GM18907 (cell line): ENCODE results near the gene COX14.
"Not testable (repeated sequence)": the region's sequence is repeated elsewhere in the genome, so short reads cannot be mapped to it uniquely, and the experiment has no call there.

ENCODE experiments used
- ATAC-seq: cut with Tn5 transposase; IDR thresholded peaks from one replicate; pipeline ENCODE4 v1.9.1; 2021; ENCODE audit warnings: mild to moderate bottlenecking, moderate library complexity; ENCODE audit not compliant: unreplicated experiment

Gene COX14

DNA sequence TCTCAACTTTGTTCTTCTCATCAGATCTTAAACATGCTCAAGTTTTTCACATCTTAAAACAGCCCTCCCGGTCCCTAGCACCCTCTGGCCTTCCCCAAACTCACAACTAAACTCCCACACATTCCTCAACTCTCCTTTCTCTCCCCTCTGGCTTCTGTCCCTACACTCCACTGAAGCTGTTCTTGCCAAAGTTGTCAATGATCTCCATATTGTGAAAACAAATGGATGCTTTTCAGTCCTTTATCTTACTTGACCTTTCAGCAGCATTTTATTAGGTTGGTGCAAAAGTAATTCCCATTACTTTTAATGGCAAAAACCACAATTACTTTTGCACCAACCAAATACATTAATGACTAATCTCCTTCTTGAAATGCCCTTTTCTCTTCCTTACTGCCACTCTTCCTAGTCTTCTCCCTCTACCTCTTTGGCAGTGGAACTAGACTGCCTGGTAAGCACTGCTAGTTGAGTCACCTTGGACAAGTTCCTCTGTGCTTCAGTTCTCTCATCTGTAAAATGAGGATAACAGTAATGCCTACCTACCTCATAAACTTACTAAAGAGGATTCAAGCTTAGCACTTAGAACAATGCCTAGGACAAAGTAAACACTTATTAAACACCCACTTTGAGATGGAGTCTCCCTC, 39.1 kb downstream of the COX14 start:
- ATAC-seq: no peak

DNA sequence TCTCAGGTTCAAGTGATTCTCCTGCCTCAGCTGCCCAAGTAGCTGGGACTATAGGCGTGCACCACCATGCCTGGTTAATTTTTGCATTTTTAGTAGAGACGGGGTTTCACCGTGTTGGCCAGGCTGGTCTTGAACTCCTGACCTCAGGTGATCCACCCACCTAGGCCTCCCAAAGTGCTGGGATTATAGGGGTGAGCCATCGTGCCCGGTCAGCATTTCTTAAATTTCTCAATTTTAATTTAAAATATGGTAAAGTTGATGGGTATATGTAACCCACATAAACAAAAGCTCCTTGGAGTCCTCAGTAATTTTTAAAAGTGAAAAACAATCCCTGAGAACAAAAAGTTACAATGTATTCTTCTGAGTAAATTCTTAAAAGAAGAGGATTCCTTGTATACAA, 42.9 kb downstream of the COX14 start:
- ATAC-seq: not testable (repeated sequence)

DNA sequence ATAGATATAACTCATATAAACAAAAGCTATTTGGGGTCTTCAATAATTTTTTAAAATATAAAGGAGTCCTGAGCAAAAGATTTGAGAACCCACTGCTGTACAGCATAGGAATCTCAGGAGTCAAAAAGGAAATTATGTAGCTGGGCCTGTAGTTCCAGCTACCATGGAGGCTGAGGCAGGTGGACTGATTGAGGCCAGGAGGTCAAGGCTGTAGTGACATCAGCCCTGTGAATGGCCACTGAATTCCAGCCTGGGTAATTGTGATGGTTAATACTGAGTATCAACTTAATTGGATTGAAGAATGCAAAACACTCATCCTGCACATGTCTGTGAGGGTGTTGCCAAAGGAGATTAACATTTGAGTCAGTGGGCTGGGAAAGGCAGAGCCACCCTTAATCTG, 44.6 kb downstream of the COX14 start:
- no peak for ATAC-seq

DNA sequence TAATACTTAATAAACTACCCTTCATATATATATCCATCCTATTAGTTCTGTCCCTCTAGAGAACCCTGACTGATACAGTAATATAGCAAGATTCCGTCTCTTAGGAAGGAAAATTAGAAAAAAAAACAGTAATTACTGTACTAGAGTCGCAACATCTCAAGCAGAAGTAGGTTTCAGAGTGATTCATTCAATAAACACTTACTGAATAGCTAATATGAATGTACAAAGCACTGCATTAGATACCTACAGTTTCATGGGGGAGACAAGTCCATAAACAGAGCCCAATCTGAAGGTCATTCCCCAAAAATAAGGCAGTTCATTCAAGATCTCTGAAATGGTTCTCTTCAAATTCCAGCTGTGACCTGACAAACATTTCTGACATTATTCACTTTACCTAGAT, 45.2 kb downstream of the COX14 start:
- ATAC-seq: no peak

DNA sequence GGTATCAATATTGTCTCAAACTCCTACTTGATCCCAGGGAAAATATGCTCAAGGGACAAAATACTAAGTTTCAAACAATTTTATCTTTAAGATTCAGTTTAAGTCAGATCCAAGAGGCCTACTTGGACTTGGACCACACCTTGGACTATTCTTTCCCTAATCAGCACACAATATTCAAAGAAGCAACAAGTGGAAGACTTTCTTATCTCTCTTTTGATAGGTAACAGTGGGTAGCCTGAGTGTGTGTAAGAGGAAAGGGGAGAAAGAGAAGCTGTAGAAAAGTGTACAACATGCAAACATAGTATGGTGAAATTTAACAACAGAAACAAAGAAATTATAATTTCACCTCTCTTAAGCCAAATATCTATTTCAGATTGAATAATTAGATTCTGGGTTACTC, 48.6 kb downstream of the COX14 start:
- no peak for ATAC-seq

DNA sequence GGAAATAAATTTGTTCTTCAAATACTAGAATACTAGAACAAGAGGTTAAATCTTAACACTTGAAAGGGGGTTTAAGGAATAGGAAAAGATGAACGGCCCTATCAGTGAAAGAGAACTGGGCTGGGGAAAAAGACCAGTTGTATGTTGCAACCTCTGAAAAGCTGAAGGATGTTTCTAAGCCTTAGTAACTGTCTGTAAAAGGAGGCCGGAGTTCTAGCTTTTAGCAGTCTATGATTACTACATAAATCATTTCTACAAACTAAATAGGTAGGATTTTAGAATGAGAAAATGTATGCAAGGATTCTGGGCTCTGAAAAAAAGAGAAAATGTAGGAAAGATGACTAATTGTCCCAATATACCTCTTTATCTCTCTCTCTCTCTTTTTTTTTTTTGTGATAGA, 50.2 kb downstream of the COX14 start:
- no peak for ATAC-seq

DNA sequence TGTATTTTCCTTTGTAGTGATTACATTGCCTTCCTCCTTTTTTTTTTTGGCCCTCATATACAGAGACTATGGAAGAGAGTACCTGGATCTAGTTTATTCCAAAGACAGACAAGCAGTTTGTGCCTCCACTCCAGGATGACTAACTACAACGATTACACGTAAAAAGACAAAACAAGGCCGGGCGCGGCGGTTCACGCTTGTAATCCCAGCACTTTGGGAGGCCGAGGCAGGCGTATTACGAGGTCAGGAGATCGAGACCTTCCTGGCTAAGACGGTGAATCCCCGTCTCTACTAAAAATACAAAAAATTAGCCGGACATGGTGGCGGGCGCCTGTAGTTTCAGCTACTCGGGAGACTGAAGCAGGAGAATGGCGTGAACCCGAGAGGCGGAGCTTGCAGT, 52.9 kb downstream of the COX14 start:
- ATAC-seq: no peak

DNA sequence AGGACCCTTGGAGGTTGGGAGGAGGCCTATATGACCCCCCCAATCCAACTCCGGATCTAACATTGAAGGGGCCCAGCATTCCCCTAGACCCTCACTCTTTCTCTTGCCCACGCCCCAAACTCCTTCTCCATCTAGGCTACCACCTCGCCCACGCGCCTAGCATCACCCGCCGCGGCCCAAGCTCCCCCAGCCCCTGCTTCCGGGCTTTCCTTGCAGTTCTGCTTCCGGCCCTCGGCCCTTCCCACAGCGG, 54.7 kb downstream of the COX14 start:
- no peak for ATAC-seq

DNA sequence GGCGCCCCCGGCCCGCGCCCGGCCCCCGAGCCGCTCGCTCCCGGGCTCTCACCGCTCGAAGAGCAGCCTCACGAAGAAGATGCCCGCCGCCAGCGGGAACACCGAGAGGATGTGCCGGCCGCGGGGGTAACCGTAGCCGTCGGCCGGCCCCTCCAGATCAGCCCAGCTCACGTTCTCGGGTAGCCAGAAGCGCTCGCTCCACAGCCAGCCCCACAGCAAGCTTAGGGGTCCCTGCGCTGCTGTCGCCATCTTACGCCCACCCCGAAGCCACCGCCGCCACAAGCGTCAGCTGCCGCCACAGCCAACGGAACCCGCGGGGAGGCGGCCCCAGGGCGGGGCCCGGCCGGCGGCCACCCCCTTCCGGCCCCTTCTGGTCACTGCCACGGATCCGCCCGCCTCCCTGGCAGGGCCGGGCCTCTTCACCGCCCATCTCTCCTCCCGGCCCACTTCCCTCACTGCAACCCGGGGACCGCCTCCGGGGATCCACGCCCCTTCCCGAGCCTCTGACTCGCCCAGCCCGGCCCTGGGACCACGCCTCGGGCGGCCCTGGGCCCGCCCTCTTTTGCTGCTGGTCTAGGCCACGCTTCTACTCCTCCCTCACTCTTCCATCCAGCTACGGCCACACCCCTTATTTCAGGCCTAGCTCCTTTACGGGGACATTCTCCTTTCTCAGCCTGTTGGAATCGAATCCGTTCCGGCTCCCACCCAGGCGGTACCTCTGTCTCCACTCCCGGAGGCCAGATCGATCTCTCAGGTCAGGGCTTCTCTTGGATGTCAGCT, 55.2 kb downstream of the COX14 start, which contains the start of gene CERS5:
TSS of gene CERS5 (minus strand) at position 321 of the 780 bp plus-strand sequence. CDS start at position 249, 72 bp downstream.
- peak; percentile 97 for ATAC-seq
